ENCODE measurements around the gene PDIA5. TPM values are rescaled to one million over a fixed set of nuclear protein-coding genes. Genes with fewer than 3 reads are reported as not detected.

Gene PDIA5
- polyA plus RNA-seq, 1 donor from 2014 or later, result 1.4 TPM

DNA sequence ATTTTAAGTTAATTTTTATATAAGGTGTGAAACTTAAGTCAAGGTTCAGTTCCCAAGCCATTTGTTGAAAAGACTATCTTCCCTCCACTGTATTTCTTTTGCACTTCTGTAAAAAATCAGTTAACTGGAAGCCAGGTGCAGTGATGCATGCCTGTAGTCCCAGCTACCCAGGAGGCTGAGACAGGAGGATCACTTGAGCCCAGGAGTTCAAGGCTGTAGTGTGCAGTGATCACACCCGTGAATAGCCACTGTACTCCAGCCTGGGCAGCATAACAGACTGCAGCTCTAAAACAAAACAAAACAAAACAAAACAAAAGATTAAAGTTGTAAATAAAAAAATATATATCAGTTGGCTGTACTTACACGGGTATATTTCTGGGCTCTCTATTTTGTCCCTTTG is 101.8 kb downstream of the PDIA5 start:
- TF ChIP-seq POLR2AphosphoS5 (IDR thresholded peaks at IDR 0.05), result no peak
- Histone ChIP-seq H3K4me3 (ENCODE audit: low read length) (no peak overlapping the region), H3K9me2 (ENCODE audit: insufficient read depth, low read length) (no peaks in the 10 kb centered on the region), H2AFZ (ENCODE audit: low read depth, low read length) (no peak overlapping the region), H3K36me3 (ENCODE audit: insufficient read depth, low read length) (no peaks in the 10 kb centered on the region), H3K4me2 (ENCODE audit: low read length) (no peak overlapping the region), H3F3A (ENCODE audit: insufficient read depth, low read length, poor library complexity, severe bottlenecking) (no peaks in the 10 kb centered on the region), H3K79me2 (replicated peaks; ENCODE audit: insufficient read depth, low read length) (no peaks in the 10 kb centered on the region), H3K27me3 (ENCODE audit: insufficient read depth, low read depth, low read length) (no peaks in the 10 kb centered on the region), H3K27ac (ENCODE audit: low read length) (no peak overlapping the region), H4K20me1 (ENCODE audit: insufficient read depth) (no peaks in the 10 kb centered on the region), H3K9me3 (ENCODE audit: low read length) (no peaks in the 10 kb centered on the region), H3K9ac (ENCODE audit: low read length) (no peak overlapping the region)

GRCh38 chr3:123169492-123169929 is 102.7 kb downstream of the PDIA5 start:
- TF ChIP-seq, protein P1, sequence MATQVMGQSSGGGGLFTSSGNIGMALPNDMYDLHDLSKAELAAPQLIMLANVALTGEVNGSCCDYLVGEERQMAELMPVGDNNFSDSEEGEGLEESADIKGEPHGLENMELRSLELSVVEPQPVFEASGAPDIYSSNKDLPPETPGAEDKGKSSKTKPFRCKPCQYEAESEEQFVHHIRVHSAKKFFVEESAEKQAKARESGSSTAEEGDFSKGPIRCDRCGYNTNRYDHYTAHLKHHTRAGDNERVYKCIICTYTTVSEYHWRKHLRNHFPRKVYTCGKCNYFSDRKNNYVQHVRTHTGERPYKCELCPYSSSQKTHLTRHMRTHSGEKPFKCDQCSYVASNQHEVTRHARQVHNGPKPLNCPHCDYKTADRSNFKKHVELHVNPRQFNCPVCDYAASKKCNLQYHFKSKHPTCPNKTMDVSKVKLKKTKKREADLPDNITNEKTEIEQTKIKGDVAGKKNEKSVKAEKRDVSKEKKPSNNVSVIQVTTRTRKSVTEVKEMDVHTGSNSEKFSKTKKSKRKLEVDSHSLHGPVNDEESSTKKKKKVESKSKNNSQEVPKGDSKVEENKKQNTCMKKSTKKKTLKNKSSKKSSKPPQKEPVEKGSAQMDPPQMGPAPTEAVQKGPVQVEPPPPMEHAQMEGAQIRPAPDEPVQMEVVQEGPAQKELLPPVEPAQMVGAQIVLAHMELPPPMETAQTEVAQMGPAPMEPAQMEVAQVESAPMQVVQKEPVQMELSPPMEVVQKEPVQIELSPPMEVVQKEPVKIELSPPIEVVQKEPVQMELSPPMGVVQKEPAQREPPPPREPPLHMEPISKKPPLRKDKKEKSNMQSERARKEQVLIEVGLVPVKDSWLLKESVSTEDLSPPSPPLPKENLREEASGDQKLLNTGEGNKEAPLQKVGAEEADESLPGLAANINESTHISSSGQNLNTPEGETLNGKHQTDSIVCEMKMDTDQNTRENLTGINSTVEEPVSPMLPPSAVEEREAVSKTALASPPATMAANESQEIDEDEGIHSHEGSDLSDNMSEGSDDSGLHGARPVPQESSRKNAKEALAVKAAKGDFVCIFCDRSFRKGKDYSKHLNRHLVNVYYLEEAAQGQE (IDR thresholded peaks at IDR 0.05; ENCODE audit: borderline replicate concordance), result no peak
- TF ChIP-seq MXI1 (conservative IDR thresholded peaks at IDR 0.05; ENCODE audit: poor library complexity, severe bottlenecking) (no peak), EZH2 (IDR thresholded peaks at IDR 0.05; ENCODE audit: borderline replicate concordance, insufficient read depth, low read length, poor library complexity, severe bottlenecking) (no peak), SMC3 (conservative IDR thresholded peaks at IDR 0.05; ENCODE audit: poor library complexity) (no peak), RAD21 (conservative IDR thresholded peaks at IDR 0.05) (no peak), EP300 (conservative IDR thresholded peaks at IDR 0.05; ENCODE audit: poor library complexity, severe bottlenecking) (no peak), TAF1 (IDR thresholded peaks at IDR 0.05; ENCODE audit: low read depth) (no peak), POLR2AphosphoS5 (IDR thresholded peaks at IDR 0.05) (no peak)
- TF ChIP-seq, protein P2, sequence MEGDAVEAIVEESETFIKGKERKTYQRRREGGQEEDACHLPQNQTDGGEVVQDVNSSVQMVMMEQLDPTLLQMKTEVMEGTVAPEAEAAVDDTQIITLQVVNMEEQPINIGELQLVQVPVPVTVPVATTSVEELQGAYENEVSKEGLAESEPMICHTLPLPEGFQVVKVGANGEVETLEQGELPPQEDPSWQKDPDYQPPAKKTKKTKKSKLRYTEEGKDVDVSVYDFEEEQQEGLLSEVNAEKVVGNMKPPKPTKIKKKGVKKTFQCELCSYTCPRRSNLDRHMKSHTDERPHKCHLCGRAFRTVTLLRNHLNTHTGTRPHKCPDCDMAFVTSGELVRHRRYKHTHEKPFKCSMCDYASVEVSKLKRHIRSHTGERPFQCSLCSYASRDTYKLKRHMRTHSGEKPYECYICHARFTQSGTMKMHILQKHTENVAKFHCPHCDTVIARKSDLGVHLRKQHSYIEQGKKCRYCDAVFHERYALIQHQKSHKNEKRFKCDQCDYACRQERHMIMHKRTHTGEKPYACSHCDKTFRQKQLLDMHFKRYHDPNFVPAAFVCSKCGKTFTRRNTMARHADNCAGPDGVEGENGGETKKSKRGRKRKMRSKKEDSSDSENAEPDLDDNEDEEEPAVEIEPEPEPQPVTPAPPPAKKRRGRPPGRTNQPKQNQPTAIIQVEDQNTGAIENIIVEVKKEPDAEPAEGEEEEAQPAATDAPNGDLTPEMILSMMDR (IDR thresholded peaks at IDR 0.05; ENCODE audit: poor library complexity, severe bottlenecking), result no peak
- Histone ChIP-seq H3K9me2 (ENCODE audit: insufficient read depth, low read length) (no peaks in the 10 kb centered on the region), H3K4me3 (ENCODE audit: low read length) (no peak overlapping the region), H3K27ac (ENCODE audit: low read length) (no peak overlapping the region), H2AFZ (ENCODE audit: low read depth, low read length) (no peak overlapping the region), H3K9ac (ENCODE audit: low read length) (no peak overlapping the region), H3F3A (ENCODE audit: insufficient read depth, low read length, poor library complexity, severe bottlenecking) (no peaks in the 10 kb centered on the region), H3K9me3 (ENCODE audit: low read length) (no peaks in the 10 kb centered on the region), H3K27me3 (ENCODE audit: insufficient read depth, low read depth, low read length) (no peaks in the 10 kb centered on the region), H3K79me2 (replicated peaks; ENCODE audit: insufficient read depth, low read length) (no peaks in the 10 kb centered on the region), H3K36me3 (ENCODE audit: insufficient read depth, low read length) (no peaks in the 10 kb centered on the region), H3K4me2 (ENCODE audit: low read length) (no peak overlapping the region), H4K20me1 (ENCODE audit: insufficient read depth) (no peaks in the 10 kb centered on the region)

- TF ChIP-seq EZH2 (IDR thresholded peaks at IDR 0.05; ENCODE audit: borderline replicate concordance, insufficient read depth, low read length, poor library complexity, severe bottlenecking) (no peak), POLR2AphosphoS5 (IDR thresholded peaks at IDR 0.05) (no peak), RAD21 (conservative IDR thresholded peaks at IDR 0.05) (no peak), EP300 (conservative IDR thresholded peaks at IDR 0.05; ENCODE audit: poor library complexity, severe bottlenecking) (no peak), TAF1 (IDR thresholded peaks at IDR 0.05; ENCODE audit: low read depth) (no peak), SMC3 (conservative IDR thresholded peaks at IDR 0.05; ENCODE audit: poor library complexity) (no peak), MXI1 (conservative IDR thresholded peaks at IDR 0.05; ENCODE audit: poor library complexity, severe bottlenecking) (no peak)
- TF ChIP-seq, protein P1 (IDR thresholded peaks at IDR 0.05; ENCODE audit: borderline replicate concordance), result no peak
- TF ChIP-seq, protein P2 (IDR thresholded peaks at IDR 0.05; ENCODE audit: poor library complexity, severe bottlenecking), result no peak
- Histone ChIP-seq H3K4me2 (ENCODE audit: low read length) (no peak overlapping the region), H3K79me2 (replicated peaks; ENCODE audit: insufficient read depth, low read length) (no peaks in the 10 kb centered on the region), H3K9me3 (ENCODE audit: low read length) (no peaks in the 10 kb centered on the region), H3K36me3 (ENCODE audit: insufficient read depth, low read length) (no peaks in the 10 kb centered on the region), H2AFZ (ENCODE audit: low read depth, low read length) (no peak overlapping the region), H3F3A (ENCODE audit: insufficient read depth, low read length, poor library complexity, severe bottlenecking) (no peaks in the 10 kb centered on the region), H3K27me3 (ENCODE audit: insufficient read depth, low read depth, low read length) (no peaks in the 10 kb centered on the region), H3K9ac (ENCODE audit: low read length) (no peak overlapping the region), H3K27ac (ENCODE audit: low read length) (no peak overlapping the region), H4K20me1 (ENCODE audit: insufficient read depth) (no peaks in the 10 kb centered on the region), H3K4me3 (ENCODE audit: low read length) (no peak overlapping the region), H3K9me2 (ENCODE audit: insufficient read depth, low read length) (no peaks in the 10 kb centered on the region)
Measured at GRCh38 chr3:123169930-123170329, 103.1 kb downstream of the PDIA5 start.
